CD4-positive, alpha-beta T cell (primary cell): ENCODE results near the gene GABRR3. TPM values are rescaled to one million over a fixed set of nuclear protein-coding genes. Genes with fewer than 3 reads are reported as not detected.

Source experiments
- ATAC-seq: fragments of 200-7000 bp; cut with Tn5 transposase; one replicate; pipeline ENCODE4 v1.10.0; 2022; ENCODE audit warnings: mild to moderate bottlenecking; ENCODE audit not compliant: poor library complexity
- CTCF ChIA-PET: fragments of 350-600 bp; sonication (Branson Sonifier 250); formaldehyde crosslinking; loops from one replicate; lab custom pipeline; 2021; ENCODE audit warnings: antibody characterized with exemption, inconsistent platforms; lab: Charles Lee
- POLR2A ChIA-PET: fragments of 350-600 bp; sonication (Branson Sonifier 250); formaldehyde crosslinking; loops from one replicate; lab custom pipeline; 2021; ENCODE audit warnings: antibody characterized with exemption, inconsistent platforms; lab: Charles Lee
- DNase-seq, 14 experiments: peaks; one replicate each; pipeline ENCODE4 v3.0.0-alpha.2; 2013 to 2020; ENCODE audit warnings: mixed read lengths in 2 of 14
- H3K27ac ChIP-seq, 2 donors: one replicate each; pipeline versions ENCODE4 v1.5.1 to v1.7.0; 2013; ENCODE audit warnings: low read length in 2 of 2, low read depth in 1 of 2, mild to moderate bottlenecking in 1 of 2
- H3K27me3 ChIP-seq, 2 experiments: 1 replicate in 1 of 2; 2 replicates in 1 of 2; pipeline versions ENCODE4 v1.6.1 to v1.7.0; 2013; ENCODE audit warnings: low read length in 2 of 2, control low read depth in 1 of 2, mild to moderate bottlenecking in 1 of 2, moderate library complexity in 1 of 2; ENCODE audit not compliant: insufficient read depth in 2 of 2, control insufficient read depth in 1 of 2
- H3K36me3 ChIP-seq: one replicate; pipeline ENCODE4 v1.6.1; 2013; ENCODE audit warnings: low read length, control low read depth; ENCODE audit not compliant: insufficient read depth
- H3K4me1 ChIP-seq: one replicate; pipeline ENCODE4 v1.6.1; 2013; ENCODE audit warnings: low read length, control low read depth; ENCODE audit not compliant: insufficient read depth
- H3K4me3 ChIP-seq: one replicate; pipeline ENCODE4 v1.5.1; 2013; ENCODE audit warnings: mild to moderate bottlenecking, low read length, moderate library complexity
- H3K9me3 ChIP-seq, 2 experiments: 1 replicate in 1 of 2; 2 replicates in 1 of 2; pipeline versions ENCODE4 v1.6.1 to v1.7.0; 2013; ENCODE audit warnings: low read length in 2 of 2, mild to moderate bottlenecking in 2 of 2, control low read depth in 1 of 2, moderate library complexity in 1 of 2; ENCODE audit not compliant: control insufficient read depth in 1 of 2, insufficient read depth in 1 of 2
- H3K27ac Mint-ChIP-seq: one replicate; pipeline ENCODE4 v1.8.0; 2020; ENCODE audit warnings: mixed read lengths
- H3K27me3 Mint-ChIP-seq: one replicate; pipeline ENCODE4 v1.8.0; 2021; ENCODE audit warnings: mixed read lengths
- H3K36me3 Mint-ChIP-seq: one replicate; pipeline ENCODE4 v1.8.0; 2021; ENCODE audit warnings: low read depth, mixed read lengths
- H3K4me1 Mint-ChIP-seq: one replicate; pipeline ENCODE4 v1.8.0; 2021; ENCODE audit warnings: low read depth, mixed read lengths
- H3K4me3 Mint-ChIP-seq: one replicate; pipeline ENCODE4 v1.8.0; 2020; ENCODE audit warnings: mild to moderate bottlenecking, mixed read lengths
- H3K9me3 Mint-ChIP-seq: one replicate; pipeline ENCODE4 v1.8.0; 2020; ENCODE audit warnings: mixed read lengths
- CTCF ChIP-seq: fragments of 200-600 bp; IDR thresholded peaks from one replicate; pipeline ENCODE4 v1.8.0; 2022; ENCODE audit warnings: antibody characterized with exemption, mild to moderate bottlenecking
- intact Hi-C, 2 experiments: fragments of 100-400 bp; cut with DNase I in 1 of 2; cut with micrococcal nuclease in 1 of 2; formaldehyde crosslinking; loops; one replicate each; pipeline versions ENCODE4 v1.15.1 to v1.9.0; 2023 to 2025; cut with DNase I, micrococcal nuclease
- total RNA-seq, 174 experiments: library from RNA in 2 of 174; stranded (reverse) in 2 of 174; gene quantifications; one replicate each; pipeline ENCODE4 v1.2.3 and lab custom pipeline; 2021 to 2026

GABRR3 gene
- total RNA-seq, 2 experiments from 2014 or later, result not detected

- peaks cover 35% of the 10 kb centered on the region for H3K4me1 Mint-ChIP-seq
- POLR2A ChIA-PET, result interaction anchor here (0.9 kb wide), 1 partner anchor 18 kb away, joined by 3 read pairs; no protein-coding TSS in a partner anchor
- H3K4me3 Mint-ChIP-seq, result no peak overlapping the region
Observed at GRCh38 chr3:98008855-98009254, 26.3 kb downstream of the GABRR3 start.

GRCh38 chr3:98005438-98005837 lies 29.7 kb downstream of the GABRR3 start:
- Histone ChIP-seq H3K27me3 (no peaks in the 10 kb centered on the region), H3K27ac (no peak overlapping the region), H3K36me3 (no peaks in the 10 kb centered on the region), H3K4me3 (no peak overlapping the region), H3K4me1 (peaks cover 19% of the 10 kb centered on the region), H3K9me3 (no peaks in the 10 kb centered on the region)
- no peak overlapping the region for H3K27ac Mint-ChIP-seq
- H3K9me3 Mint-ChIP-seq, result no peaks in the 10 kb centered on the region
- CTCF ChIA-PET, result no interaction called here
- intact Hi-C loops, result no loop called here
- H3K27me3 Mint-ChIP-seq, result no peaks in the 10 kb centered on the region
- POLR2A ChIA-PET, result no interaction called here
- no peak overlapping the region for H3K4me3 Mint-ChIP-seq
- no peaks in the 10 kb centered on the region for H3K36me3 Mint-ChIP-seq
- DNase-seq, result no peak
- peaks cover 44% of the 10 kb centered on the region for H3K4me1 Mint-ChIP-seq
- ATAC-seq, result no peak
- no peak for TF ChIP-seq CTCF

More at GRCh38 chr3:98008855-98009254, 26.3 kb downstream of the GABRR3 start:
- CTCF ChIA-PET, result interaction anchor here (2.2 kb wide), 1 partner anchor 13 kb away, joined by 7 read pairs; no protein-coding TSS in a partner anchor
- Histone ChIP-seq H3K4me1 (peaks cover 12% of the 10 kb centered on the region), H3K36me3 (no peaks in the 10 kb centered on the region), H3K27me3 (no peaks in the 10 kb centered on the region), H3K4me3 (no peak overlapping the region), H3K27ac (no peak overlapping the region), H3K9me3 (peaks cover 0 to 5% of the 10 kb centered on the region in 2 experiments)
- Mint-ChIP-seq H3K27me3 (no peaks in the 10 kb centered on the region), H3K36me3 (no peaks in the 10 kb centered on the region), H3K27ac (no peak overlapping the region), H3K9me3 (no peaks in the 10 kb centered on the region)
- DNase-seq (no peak), ATAC-seq (no peak)
- intact Hi-C loops, result no loop called here
- no peak for TF ChIP-seq CTCF

- H3K9me3 ChIP-seq, result no peaks in the 10 kb centered on the region
- H3K27me3 ChIP-seq, result no peaks in the 10 kb centered on the region
- Mint-ChIP-seq H3K36me3 (no peaks in the 10 kb centered on the region), H3K4me1 (peaks cover 44% of the 10 kb centered on the region), H3K4me3 (no peak overlapping the region), H3K27ac (no peak overlapping the region), H3K27me3 (no peaks in the 10 kb centered on the region), H3K9me3 (no peaks in the 10 kb centered on the region)
- H3K4me3 ChIP-seq, result no peak overlapping the region
- no peak for TF ChIP-seq CTCF
- ATAC-seq (no peak), DNase-seq (no peak)
- H3K4me1 ChIP-seq, result peaks cover 19% of the 10 kb centered on the region
- intact Hi-C loops, result loop anchor here in 1 of 2 experiments (5.0 kb wide), 1 partner anchor 187 kb away; no protein-coding TSS in a partner anchor
- H3K27ac ChIP-seq, result no peak overlapping the region
- ChIA-PET CTCF (no interaction called here), POLR2A (no interaction called here)
- H3K36me3 ChIP-seq, result no peaks in the 10 kb centered on the region
Observed at GRCh38 chr3:98004721-98005120, 30.4 kb downstream of the GABRR3 start.
